ENCODE results near the gene ZFP36L2. TPM values are rescaled to one million over a fixed set of nuclear protein-coding genes. Genes with fewer than 3 reads are reported as not detected.
A peak's percentile ranks its signal among the peaks of the same experiment; 100 is the strongest.

ZFP36L2 gene
- total and polyA plus RNA-seq, 2 donors (not counting 1 experiment from before 2014, with no cell fraction given), result 16.7 to 26.7 TPM

- DNase-seq (ENCODE audit: low read depth in 2 of 2), result no peak
- H3K4me1 ChIP-seq (ENCODE audit: control insufficient read depth, extremely low read depth, insufficient read depth, low read length), result peaks cover 15% of the 10 kb centered on the region
- H3K27me3 ChIP-seq (ENCODE audit: control insufficient read depth, insufficient read depth, low read length), result no peaks in the 10 kb centered on the region
- peaks cover 8% of the 10 kb centered on the region for H3K36me3 ChIP-seq (ENCODE audit: control insufficient read depth, insufficient read depth, low read length)
- H3K4me3 ChIP-seq (replicated peaks in 1 of 4; ENCODE audit: control extremely low read depth in 1 of 4, insufficient read depth in 1 of 4, low read depth in 3 of 4, low read length in 4 of 4), result peak overlapping the region in 3 of 4 experiments; percentile 50 to 84 (median 67)
- peak overlapping the region; percentile 70 for H3K4me2 ChIP-seq (ENCODE audit: extremely low read depth, insufficient read depth, low read length)
- no peaks in the 10 kb centered on the region for H3K9me3 ChIP-seq (ENCODE audit: control insufficient read depth, insufficient read depth, low read depth, low read length)
- peak; percentile 25 to 45 for TF ChIP-seq CTCF (conservative IDR thresholded peaks at IDR 0.05 in 1 of 2, IDR thresholded peaks at IDR 0.05 in 1 of 2; ENCODE audit: low read depth in 1 of 2, low read length in 2 of 2)
- no peak for TF ChIP-seq EZH2 (IDR thresholded peaks at IDR 0.05; ENCODE audit: low read length, missing control alignments)
- peak overlapping the region; percentile 88 for H3K27ac ChIP-seq (ENCODE audit: insufficient read depth, low read length)
- peak overlapping the region; percentile 87 for H3K9ac ChIP-seq (ENCODE audit: insufficient read depth, low read length)
- no peak overlapping the region for H2AFZ ChIP-seq (ENCODE audit: low read length)
- H3K79me2 ChIP-seq (ENCODE audit: control insufficient read depth, insufficient read depth, low read length), result peaks cover 34% of the 10 kb centered on the region
- peaks cover 2% of the 10 kb centered on the region for H4K20me1 ChIP-seq (ENCODE audit: control insufficient read depth, extremely low read depth, insufficient read depth, low read length)
These were observed 1.4 kb upstream of the ZFP36L2 start for GRCh38 chr2:43227830-43228281.

- H3K9me3 ChIP-seq (ENCODE audit: control insufficient read depth, insufficient read depth, low read depth, low read length), result no peaks in the 10 kb centered on the region
- peak overlapping the region; percentile 62 to 84 (median 66) for H3K4me3 ChIP-seq (replicated peaks in 1 of 4; ENCODE audit: control extremely low read depth in 1 of 4, insufficient read depth in 1 of 4, low read depth in 3 of 4, low read length in 4 of 4)
- H4K20me1 ChIP-seq (ENCODE audit: control insufficient read depth, extremely low read depth, insufficient read depth, low read length), result peaks cover 2% of the 10 kb centered on the region
- peak overlapping the region; percentile 88 for H3K27ac ChIP-seq (ENCODE audit: insufficient read depth, low read length)
- no peaks in the 10 kb centered on the region for H3K27me3 ChIP-seq (ENCODE audit: control insufficient read depth, insufficient read depth, low read length)
- H3K4me2 ChIP-seq (ENCODE audit: extremely low read depth, insufficient read depth, low read length), result peak overlapping the region; percentile 70
- peak; percentile 78 to 96 for DNase-seq (ENCODE audit: low read depth in 2 of 2)
- TF ChIP-seq CTCF (conservative IDR thresholded peaks at IDR 0.05 in 1 of 2, IDR thresholded peaks at IDR 0.05 in 1 of 2; ENCODE audit: low read depth in 1 of 2, low read length in 2 of 2) (no peak), EZH2 (IDR thresholded peaks at IDR 0.05; ENCODE audit: low read length, missing control alignments) (no peak)
- H3K36me3 ChIP-seq (ENCODE audit: control insufficient read depth, insufficient read depth, low read length), result peaks cover 8% of the 10 kb centered on the region
- H3K79me2 ChIP-seq (ENCODE audit: control insufficient read depth, insufficient read depth, low read length), result peaks cover 40% of the 10 kb centered on the region
- H2AFZ ChIP-seq (ENCODE audit: low read length), result no peak overlapping the region
- peaks cover 15% of the 10 kb centered on the region for H3K4me1 ChIP-seq (ENCODE audit: control insufficient read depth, extremely low read depth, insufficient read depth, low read length)
- H3K9ac ChIP-seq (ENCODE audit: insufficient read depth, low read length), result peak overlapping the region; percentile 87
These were observed 786 bp upstream of the ZFP36L2 start for GRCh38 chr2:43226955-43227829.

GRCh38 chr2:43225788-43226557 is 433 bp downstream of the ZFP36L2 start:
- Histone ChIP-seq H3K4me2 (ENCODE audit: extremely low read depth, insufficient read depth, low read length) (no peak overlapping the region), H3K4me1 (ENCODE audit: control insufficient read depth, extremely low read depth, insufficient read depth, low read length) (peaks cover 19% of the 10 kb centered on the region), H3K27ac (ENCODE audit: insufficient read depth, low read length) (peak overlapping the region; percentile 84), H3K27me3 (ENCODE audit: control insufficient read depth, insufficient read depth, low read length) (no peaks in the 10 kb centered on the region), H4K20me1 (ENCODE audit: control insufficient read depth, extremely low read depth, insufficient read depth, low read length) (peaks cover 2% of the 10 kb centered on the region), H3K4me3 (replicated peaks in 1 of 4; ENCODE audit: control extremely low read depth in 1 of 4, insufficient read depth in 1 of 4, low read depth in 3 of 4, low read length in 4 of 4) (peak overlapping the region; percentile 78 to 83 (median 79)), H3K9ac (ENCODE audit: insufficient read depth, low read length) (peak overlapping the region; percentile 94), H3K9me3 (ENCODE audit: control insufficient read depth, insufficient read depth, low read depth, low read length) (no peaks in the 10 kb centered on the region), H3K79me2 (ENCODE audit: control insufficient read depth, insufficient read depth, low read length) (peaks cover 42% of the 10 kb centered on the region), H3K36me3 (ENCODE audit: control insufficient read depth, insufficient read depth, low read length) (peaks cover 8% of the 10 kb centered on the region), H2AFZ (ENCODE audit: low read length) (no peak overlapping the region)
- peak; percentile 70 to 80 for DNase-seq (ENCODE audit: low read depth in 2 of 2)
- TF ChIP-seq EZH2 (IDR thresholded peaks at IDR 0.05; ENCODE audit: low read length, missing control alignments), result no peak
- TF ChIP-seq CTCF (conservative IDR thresholded peaks at IDR 0.05 in 1 of 2, IDR thresholded peaks at IDR 0.05 in 1 of 2; ENCODE audit: low read depth in 1 of 2, low read length in 2 of 2), result no peak

Data from fibroblast of lung (primary cell).